Islet precursor cell (in vitro differentiated cells): ENCODE measurements around the gene KCTD11.
"Not testable (repeated sequence)": the region's sequence is repeated elsewhere in the genome, so short reads cannot be mapped to it uniquely, and the experiment has no call there.

Experiments
- DNase-seq: peaks from one replicate; pipeline ENCODE4 v3.0.0-alpha.2; 2018

Gene KCTD11

DNA sequence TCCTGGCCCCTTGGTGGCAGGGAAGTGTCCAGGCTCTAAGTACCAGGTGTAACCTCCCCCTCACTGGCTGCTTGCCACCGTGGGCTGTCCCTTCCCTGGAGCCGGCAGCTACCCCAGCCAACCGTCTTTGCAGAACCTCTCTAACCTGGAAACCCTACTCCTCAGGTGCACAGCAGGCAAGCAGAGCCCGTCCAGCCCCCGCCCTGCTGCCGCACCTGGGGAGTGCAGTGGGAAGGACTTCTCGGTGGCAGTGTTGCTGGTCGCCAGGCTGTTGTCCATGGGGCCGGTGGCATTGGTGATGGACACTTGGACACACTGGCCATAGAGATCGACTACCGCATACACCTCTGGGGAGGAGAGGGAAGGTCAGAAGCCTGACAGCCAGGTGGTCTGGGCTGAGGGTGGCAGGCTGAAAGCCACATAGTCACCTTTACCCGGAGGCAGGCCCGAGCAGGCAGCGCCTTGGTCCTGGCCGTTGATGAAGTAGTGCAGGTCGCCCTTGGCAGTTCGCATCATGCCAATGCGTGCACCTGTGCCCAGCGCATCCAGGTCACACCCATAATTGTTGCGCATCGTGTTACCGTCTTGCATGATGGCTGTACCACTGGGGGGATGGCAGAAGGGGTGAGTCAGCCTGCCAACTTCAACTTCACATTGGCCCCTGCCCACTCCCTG, 29.3 kb upstream of the KCTD11 start:
- no peak for DNase-seq

DNA sequence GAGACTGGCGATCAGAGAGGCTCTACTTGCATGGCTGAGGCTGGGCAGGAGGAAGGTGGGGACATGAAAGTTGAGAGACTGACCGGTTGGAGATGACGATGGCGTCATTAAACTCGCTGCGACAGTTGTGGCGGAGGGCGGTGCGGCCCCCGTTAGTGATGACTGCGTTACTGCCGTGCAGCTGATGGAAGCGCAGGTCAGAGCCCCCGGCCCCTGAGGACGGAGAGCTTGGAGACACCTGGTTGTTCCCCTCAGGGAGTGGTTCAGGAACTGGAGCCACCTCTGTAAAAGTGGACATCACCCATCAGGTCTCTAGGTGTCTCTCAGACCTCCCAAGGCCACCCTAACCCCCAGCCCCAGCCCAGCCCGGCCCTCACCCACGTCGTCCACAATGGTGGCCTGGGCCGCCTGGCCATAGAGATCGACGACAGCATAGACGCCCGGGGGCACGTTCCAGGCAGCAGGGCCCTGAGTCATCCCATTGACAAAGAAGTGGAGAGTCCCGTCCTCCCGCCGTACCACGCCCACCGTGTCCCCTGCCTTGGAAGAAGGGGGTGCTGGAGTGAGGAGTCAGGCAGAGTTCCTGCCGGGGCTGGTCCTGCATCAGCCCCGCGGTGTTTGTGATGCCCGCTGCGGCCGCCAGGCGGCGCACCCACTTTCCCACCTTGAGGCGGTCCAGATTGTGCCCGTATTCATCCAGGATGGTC, 28.1 kb upstream of the KCTD11 start:
- DNase-seq, result peak; percentile 86

GRCh38 chr17:7324438-7324779, 27.6 kb upstream of the KCTD11 start:
- DNase-seq, result no peak

GRCh38 chr17:7325031-7325528, 26.9 kb upstream of the KCTD11 start:
- peak; percentile 40 for DNase-seq

DNA sequence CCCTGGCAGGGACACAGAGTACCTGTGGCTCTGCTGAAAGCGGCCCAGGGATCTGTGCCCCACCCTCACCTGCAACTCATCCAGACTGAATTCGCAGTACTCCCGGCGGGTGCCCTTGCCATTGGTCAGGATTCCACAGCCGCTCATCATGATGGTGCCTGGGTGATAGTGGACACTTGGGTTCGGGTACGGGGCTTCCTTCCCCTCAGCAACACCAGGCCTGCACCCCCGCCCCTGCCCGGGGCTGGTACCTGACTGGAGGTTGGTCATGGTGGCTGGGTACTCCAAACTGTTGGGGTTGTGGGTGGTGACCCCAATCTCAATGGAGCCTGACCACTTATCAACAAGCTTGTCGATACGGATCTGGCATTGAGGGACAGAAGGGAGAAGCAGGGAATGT, 25.8 kb upstream of the KCTD11 start:
- peak; percentile 49 for DNase-seq

DNA sequence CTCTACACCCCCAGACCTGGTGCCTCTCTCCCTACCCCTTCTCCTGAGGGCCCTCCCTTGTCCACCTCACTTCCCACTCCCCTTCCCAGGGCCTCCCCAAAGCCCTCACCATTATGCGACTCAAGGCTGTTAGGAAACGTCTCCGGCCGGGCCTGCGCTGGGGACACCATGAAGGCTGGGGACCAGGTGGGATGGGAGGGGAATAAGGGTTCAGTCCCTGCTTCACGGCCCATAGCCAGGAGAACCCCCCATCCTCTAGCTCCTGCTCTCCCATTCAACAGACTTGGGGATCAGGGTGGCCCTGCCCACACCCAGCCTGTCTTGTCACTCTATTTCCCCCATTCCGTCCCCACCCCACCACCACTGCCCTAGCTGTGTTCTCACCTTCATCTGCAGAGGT, 24.9 kb upstream of the KCTD11 start:
- DNase-seq, result no peak

DNA sequence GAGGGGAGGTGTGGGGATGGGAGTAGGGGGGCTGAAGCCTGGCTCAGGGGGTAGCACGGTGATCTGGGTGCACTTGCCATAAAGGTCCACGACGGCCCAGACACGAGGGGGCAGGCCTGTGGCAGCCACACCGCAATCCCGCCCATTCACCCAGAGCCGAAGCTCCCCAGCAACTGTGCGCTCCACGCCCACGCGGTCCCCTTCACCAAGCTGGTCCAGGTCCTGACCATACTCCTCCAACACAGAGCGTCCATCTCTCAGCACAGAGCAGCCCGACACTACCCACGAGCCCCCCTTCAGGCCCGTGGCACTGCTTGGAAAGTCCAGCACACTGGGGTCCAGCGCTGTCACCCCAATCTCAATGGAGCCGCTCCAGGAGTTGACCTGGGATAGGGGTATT, 24.5 kb upstream of the KCTD11 start:
- DNase-seq, result no peak

- DNase-seq, result no peak
These were observed 24.0 kb upstream of the KCTD11 start for GRCh38 chr17:7328009-7328408.

DNA sequence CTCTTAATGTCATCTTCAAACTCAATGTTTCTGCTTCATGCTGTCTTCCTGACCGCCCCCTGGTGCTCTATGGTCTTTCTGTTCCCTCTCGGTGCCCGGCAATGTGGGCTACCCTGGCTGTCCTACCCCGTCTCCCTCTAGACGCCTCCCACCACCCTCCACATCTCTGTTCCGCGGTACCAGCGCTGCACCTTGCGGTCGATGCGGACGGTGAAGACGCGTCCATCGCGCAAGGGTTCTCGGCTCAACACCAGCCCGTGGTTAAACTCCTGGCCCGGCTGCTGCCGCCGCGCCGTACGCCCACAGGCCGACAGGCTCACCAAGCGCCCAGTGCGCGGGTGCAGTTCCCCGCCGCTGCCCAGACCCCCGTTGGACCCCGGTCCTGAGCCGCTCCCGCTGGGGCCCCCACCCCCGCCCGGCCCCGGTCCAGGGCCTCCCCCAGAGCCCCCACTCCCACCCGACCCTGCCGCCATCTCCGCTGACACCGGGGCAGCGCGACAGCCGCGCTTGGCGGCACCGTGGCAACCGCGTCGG, 23.1 kb upstream of the KCTD11 start, which contains the start of gene NEURL4:
Gene NEURL4 (minus strand): TSS at position 496 of the 534 bp plus-strand sequence. CDS start 23 bp downstream, at position 473.
- no peak for DNase-seq

DNA sequence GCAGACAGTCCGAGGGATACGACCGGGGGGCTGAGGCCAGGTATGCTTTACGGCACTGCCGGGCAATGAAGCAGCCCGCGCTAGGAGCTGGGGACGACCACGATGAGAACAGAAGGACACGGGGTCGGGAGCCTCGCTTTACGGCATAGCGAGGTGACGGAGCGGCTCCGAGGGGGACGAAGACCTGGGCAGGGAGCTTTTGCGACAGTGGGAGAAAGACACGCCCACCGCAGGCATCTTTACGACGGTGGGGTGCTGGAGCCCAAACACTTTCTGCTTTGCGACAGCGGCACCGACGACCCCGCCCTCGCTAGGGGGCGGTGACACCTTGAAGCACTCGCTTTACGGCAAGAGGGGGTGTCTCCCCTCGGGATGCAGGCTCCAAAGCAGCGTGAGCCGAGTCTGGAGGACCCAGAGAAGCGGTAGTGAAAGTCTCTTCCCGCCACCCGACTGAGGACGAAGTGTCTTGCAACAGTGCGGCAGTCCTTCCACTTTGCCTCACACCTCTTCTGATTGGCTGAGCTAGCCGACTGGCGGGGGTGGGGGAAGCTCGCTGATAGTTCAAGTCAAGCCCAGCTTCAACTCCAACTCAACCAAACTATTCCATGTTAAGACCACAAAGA, 22.5 kb upstream of the KCTD11 start:
- peak; percentile 100 for DNase-seq

DNA sequence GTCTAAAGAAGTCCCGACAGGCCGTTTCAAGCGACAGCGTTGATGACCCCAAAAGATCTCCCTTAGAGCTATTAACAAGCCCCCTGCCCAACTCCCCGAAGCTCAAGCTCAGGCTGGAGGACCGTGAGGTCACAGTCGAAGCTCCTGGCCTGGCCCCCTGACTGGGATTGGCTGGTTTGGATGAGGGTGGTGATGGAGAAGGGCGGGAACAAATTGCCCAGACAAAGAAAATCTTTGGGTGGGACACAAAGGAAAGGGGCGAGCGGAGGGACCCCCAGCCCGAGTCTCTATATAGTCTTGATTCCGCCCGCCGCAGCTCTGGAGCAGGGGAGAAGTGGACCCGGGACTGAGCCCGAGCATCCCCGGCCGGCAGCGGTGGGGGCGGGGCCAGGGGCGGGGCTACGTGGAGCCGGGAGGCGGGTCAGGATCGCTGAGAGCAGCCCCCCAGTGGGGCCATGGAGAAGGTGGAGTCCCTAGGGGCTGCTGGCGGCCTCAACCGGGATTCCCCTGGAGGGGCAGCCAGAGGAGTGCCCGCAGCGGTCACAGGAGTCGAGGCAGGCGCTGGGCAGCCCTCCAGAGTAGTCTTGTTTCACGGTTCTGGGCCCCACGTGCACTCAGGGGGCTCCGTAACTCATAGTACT, 21.8 kb upstream of the KCTD11 start:
- peak; percentile 96 for DNase-seq

GRCh38 chr17:7330638-7331015, 21.3 kb upstream of the KCTD11 start:
- no peak for DNase-seq

- DNase-seq, result no peak
These were observed 19.9 kb upstream of the KCTD11 start for GRCh38 chr17:7332111-7332510.

- not testable (repeated sequence) for DNase-seq
These were observed 19.3 kb upstream of the KCTD11 start for GRCh38 chr17:7332600-7333069.

DNA sequence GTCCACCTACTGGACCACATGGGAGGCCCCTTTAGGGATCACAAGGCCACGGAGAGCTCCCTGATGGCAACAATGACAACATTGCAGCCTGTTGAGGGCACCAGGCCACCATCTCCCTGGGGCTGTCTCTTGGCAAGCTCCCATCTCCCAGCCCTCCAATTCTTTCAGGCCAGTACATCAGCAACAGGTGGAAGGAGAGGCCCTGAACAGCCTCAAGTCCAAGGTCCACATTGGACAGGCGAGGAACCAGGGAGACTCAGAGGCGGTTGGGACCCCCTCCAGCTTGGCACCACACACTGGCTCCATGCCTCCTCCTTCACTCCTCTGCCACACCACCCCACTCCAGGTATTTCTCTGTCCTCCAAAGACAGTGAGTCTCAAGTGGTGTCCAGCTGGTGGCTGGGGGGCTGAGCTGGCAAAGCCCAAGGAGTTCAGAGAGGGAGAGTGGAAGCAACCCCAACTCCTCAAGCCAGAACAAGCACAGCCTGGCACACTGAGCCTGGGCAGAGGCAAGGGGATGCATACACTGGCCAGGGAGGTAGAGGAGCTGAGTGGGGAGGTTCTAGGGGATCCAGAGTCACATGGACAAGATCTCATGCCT, 16.9 kb upstream of the KCTD11 start:
- no peak for DNase-seq

DNA sequence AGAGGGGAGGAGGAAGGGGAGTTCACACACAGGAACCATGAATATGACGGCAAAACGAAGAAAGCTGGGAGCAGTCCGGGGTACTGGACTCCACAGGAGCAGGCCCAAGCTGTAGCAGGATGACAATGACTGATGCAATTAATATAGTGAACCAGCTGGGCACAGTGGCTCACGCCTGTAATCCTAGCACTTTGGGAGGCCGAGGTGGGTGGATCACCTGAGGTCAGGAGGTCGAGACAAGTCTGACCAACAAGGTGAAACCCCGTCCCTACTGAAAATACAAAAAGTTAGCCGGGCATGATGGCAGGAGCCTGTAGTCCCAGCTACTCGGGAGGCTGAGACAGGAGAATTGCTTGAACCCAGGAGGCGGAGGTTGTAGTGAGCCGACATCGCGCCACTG, 16.2 kb upstream of the KCTD11 start:
- DNase-seq, result not testable (repeated sequence)

GRCh38 chr17:7336240-7337175, 15.5 kb upstream of the KCTD11 start, which contains the start of gene ACAP1:
Gene ACAP1, plus strand, starts transcription at chr17:7336529. Its CDS starts 206 bp downstream, at chr17:7336735.
- no peak for DNase-seq

DNA sequence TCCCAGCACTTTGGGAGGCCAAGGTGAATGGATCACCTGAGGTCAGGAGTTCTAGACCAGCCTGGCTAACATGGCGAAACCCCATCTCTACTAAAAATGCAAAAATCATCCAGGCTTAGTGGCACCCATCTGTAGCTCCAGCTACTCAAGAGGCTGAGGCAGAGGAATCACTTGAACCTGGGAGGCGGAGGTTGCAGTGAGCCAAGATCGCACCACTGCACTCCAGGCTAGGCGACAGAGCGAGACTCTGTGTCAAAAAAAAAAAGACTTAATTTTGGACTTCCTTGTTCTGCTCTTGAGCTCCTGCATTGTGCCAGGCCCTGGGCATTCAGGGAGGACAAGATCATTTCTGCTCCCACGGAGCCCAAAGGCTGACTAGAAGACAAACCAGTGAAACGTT, 14.4 kb upstream of the KCTD11 start:
- not testable (repeated sequence) for DNase-seq

- DNase-seq, result no peak
These were observed 11.8 kb upstream of the KCTD11 start for GRCh38 chr17:7340179-7340578.

DNA sequence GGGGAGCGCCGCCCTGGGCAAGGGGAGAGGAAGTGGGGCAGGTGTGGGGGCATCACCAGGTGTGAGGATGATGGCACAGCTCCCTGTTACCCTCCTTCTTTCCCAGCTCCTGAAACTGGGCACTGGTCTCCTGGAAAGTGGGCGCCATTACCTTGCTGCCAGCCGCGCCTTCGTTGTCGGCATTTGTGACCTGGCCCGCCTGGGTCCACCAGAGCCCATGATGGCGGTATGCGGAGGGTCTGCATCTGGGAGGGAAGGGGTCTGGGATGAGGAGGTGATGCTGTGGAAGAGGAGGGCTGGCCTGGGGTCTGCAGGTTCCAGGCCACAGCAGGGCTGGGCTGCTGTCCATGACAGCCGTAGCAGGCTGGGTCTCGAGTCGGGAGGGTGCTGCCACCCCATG, 10.1 kb upstream of the KCTD11 start:
- DNase-seq, result no peak

GRCh38 chr17:7343250-7343649, 8.7 kb upstream of the KCTD11 start:
- DNase-seq, result no peak
